Measurements from ENCODE around the gene SLC17A2. TPM values are rescaled to one million over a fixed set of nuclear protein-coding genes. Genes with fewer than 3 reads are reported as not detected.

SLC17A2 gene
- total and polyA plus RNA-seq, 5 donors from 2014 or later: not detected

DNA sequence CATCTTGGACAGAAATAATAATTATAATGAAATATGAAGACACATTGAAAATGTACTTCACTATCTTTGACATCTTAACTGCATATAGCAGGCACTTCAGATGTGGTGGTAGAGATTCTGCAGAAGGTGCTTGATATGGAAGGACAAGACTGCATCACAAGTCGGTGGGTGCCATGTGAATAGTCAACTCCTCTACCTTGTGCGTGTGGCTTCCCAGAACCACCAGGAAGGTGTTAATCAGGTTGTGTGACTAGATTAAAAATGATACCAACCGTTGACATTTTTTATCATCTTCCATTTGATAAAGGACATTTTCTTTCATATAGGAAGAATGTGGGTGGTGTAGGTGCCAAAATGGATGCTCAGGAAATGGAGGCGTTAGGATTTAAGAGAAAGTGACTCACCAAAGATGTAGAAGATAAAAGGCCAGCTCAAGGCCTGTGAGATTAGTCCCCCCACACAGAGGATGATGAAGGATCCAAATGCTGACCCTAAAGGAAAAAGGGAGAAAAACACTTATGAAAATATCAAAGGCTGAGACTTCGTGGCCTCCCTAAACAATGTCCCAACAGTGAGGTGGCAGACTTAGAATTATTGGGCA is 12.3 kb downstream of the SLC17A2 start:
- H3K4me1 ChIP-seq (ENCODE audit: control insufficient read depth, insufficient read depth, low read length, poor library complexity, severe bottlenecking): no peaks in the 10 kb centered on the region
- no peak overlapping the region for H3K27ac ChIP-seq (ENCODE audit: insufficient read depth, low read length, poor library complexity, severe bottlenecking)
- H3K27ac Mint-ChIP-seq: no peak overlapping the region
- no peaks in the 10 kb centered on the region for H3K36me3 ChIP-seq (ENCODE audit: control insufficient read depth, insufficient read depth, low read length)
- H3K27me3 ChIP-seq (ENCODE audit: control insufficient read depth, insufficient read depth, low read length): peaks cover 12% of the 10 kb centered on the region
- no peak overlapping the region for H3K4me3 Mint-ChIP-seq
- H3K9me3 ChIP-seq (ENCODE audit: control insufficient read depth in 2 of 2, low read length in 2 of 2): no peaks in the 10 kb centered on the region
- H3K27me3 Mint-ChIP-seq: peaks cover 35% of the 10 kb centered on the region
- no peaks in the 10 kb centered on the region for H3K4me1 Mint-ChIP-seq
- ATAC-seq (ENCODE audit: low read depth in 2 of 2) (no peak), DNase-seq (no peak)
- peaks cover 0 to 2% (median 0%) of the 10 kb centered on the region in 7 donors for H3K9me3 Mint-ChIP-seq
- H3K4me3 ChIP-seq (ENCODE audit: low read depth, low read length): no peak overlapping the region
- H3K36me3 Mint-ChIP-seq: no peaks in the 10 kb centered on the region

DNA sequence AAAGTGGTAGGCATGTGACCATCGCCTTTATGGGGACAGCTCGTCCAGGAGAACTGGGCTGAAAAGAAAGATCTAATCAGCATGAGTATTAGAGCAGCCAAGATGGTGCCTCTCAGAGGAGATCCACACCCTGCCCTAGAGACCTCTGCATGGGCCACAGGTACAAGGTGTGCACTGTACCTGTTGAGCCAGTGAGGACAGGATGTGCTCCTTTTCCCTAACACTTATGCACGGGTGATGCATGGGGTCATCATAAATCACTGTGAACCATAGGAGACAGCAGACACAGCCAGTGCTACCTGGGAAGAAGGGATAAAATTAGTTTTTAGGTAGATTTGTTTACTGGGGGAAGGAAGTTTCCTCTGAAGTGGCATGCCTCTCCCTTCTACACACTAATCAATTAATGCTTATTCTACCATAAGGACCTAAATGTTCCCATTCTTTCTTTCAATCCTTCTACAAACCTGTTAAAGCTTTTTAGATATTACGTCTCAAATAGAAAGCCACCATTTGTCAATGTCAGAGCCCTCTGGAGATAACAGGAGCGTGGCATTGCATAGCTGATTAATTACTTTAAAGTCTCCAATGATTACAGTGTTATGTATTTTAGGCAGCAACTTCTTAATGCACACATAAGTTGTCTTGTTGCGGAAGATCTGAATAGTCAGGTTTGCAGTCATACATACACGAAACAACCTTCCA is 13.6 kb downstream of the SLC17A2 start:
- no peaks in the 10 kb centered on the region for H3K4me1 Mint-ChIP-seq
- H3K36me3 Mint-ChIP-seq: no peaks in the 10 kb centered on the region
- H3K27me3 ChIP-seq (ENCODE audit: control insufficient read depth, insufficient read depth, low read length): peaks cover 10% of the 10 kb centered on the region
- H3K27me3 Mint-ChIP-seq: peaks cover 26% of the 10 kb centered on the region
- no peaks in the 10 kb centered on the region for H3K36me3 ChIP-seq (ENCODE audit: control insufficient read depth, insufficient read depth, low read length)
- no peaks in the 10 kb centered on the region for H3K9me3 ChIP-seq (ENCODE audit: control insufficient read depth in 2 of 2, low read length in 2 of 2)
- no peak overlapping the region for H3K4me3 ChIP-seq (ENCODE audit: low read depth, low read length)
- no peak for DNase-seq
- H3K9me3 Mint-ChIP-seq: peaks cover 0 to 2% (median 0%) of the 10 kb centered on the region in 7 donors
- no peak overlapping the region for H3K27ac ChIP-seq (ENCODE audit: insufficient read depth, low read length, poor library complexity, severe bottlenecking)
- no peaks in the 10 kb centered on the region for H3K4me1 ChIP-seq (ENCODE audit: control insufficient read depth, insufficient read depth, low read length, poor library complexity, severe bottlenecking)
- no peak overlapping the region for H3K27ac Mint-ChIP-seq
- no peak for ATAC-seq (ENCODE audit: low read depth in 2 of 2)
- no peak overlapping the region for H3K4me3 Mint-ChIP-seq

DNA sequence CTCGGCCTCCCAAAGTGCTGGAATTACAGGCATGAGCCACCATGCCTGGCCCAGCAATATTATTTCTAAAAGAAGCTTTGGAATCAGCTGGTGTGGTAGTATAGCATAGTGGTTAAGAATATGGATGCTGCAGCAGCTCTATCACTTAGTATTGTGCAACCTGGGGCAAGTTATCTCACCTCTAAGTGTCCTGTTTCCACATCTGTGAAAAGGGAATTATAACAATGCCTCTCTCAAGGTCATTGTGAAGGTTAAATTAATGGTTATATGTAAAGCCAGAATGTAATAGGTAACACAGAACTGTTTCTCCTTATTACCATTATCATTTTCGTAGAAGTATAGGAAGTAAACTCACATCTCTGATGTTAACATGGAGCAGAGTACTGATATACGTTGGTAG is 14.2 kb downstream of the SLC17A2 start:
- Histone ChIP-seq H3K27me3 (ENCODE audit: control insufficient read depth, insufficient read depth, low read length) (peaks cover 10% of the 10 kb centered on the region), H3K9me3 (ENCODE audit: control insufficient read depth in 2 of 2, low read length in 2 of 2) (no peaks in the 10 kb centered on the region), H3K36me3 (ENCODE audit: control insufficient read depth, insufficient read depth, low read length) (no peaks in the 10 kb centered on the region), H3K27ac (ENCODE audit: insufficient read depth, low read length, poor library complexity, severe bottlenecking) (no peak overlapping the region), H3K4me1 (ENCODE audit: control insufficient read depth, insufficient read depth, low read length, poor library complexity, severe bottlenecking) (no peaks in the 10 kb centered on the region), H3K4me3 (ENCODE audit: low read depth, low read length) (no peak overlapping the region)
- H3K4me1 Mint-ChIP-seq: no peaks in the 10 kb centered on the region
- H3K36me3 Mint-ChIP-seq: no peaks in the 10 kb centered on the region
- H3K27me3 Mint-ChIP-seq: peaks cover 23% of the 10 kb centered on the region
- H3K4me3 Mint-ChIP-seq: no peak overlapping the region
- H3K27ac Mint-ChIP-seq: no peak overlapping the region
- no peak for ATAC-seq (ENCODE audit: low read depth in 2 of 2)
- H3K9me3 Mint-ChIP-seq: peaks cover 0 to 2% (median 0%) of the 10 kb centered on the region in 7 donors
- DNase-seq: no peak

DNA sequence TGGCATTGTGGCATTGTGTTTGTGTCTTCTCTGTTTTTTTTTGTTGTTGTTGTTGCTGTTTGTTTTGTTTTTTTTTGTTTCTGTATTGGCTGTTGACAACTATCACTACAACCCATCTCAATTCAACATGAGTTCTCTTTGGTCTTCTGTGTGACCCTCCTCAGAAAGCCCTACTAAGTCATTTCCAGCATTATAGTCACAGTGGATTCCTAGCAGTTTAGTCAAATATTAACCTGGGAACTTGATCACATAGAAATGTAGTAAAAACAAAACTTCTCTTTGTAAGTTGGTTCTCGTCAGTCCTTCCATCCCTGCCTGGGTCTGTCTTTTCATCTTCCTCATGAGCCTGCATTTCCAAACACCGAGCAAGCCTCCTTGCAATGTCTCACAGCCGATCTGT is 16.8 kb downstream of the SLC17A2 start:
- peaks cover 19% of the 10 kb centered on the region for H3K27me3 Mint-ChIP-seq
- H3K27ac ChIP-seq (ENCODE audit: insufficient read depth, low read length, poor library complexity, severe bottlenecking): no peak overlapping the region
- no peak overlapping the region for H3K27ac Mint-ChIP-seq
- H3K36me3 ChIP-seq (ENCODE audit: control insufficient read depth, insufficient read depth, low read length): no peaks in the 10 kb centered on the region
- H3K9me3 ChIP-seq (ENCODE audit: control insufficient read depth in 2 of 2, low read length in 2 of 2): no peaks in the 10 kb centered on the region
- no peak for DNase-seq
- peaks cover 10% of the 10 kb centered on the region for H3K27me3 ChIP-seq (ENCODE audit: control insufficient read depth, insufficient read depth, low read length)
- no peak overlapping the region for H3K4me3 ChIP-seq (ENCODE audit: low read depth, low read length)
- no peak overlapping the region for H3K4me3 Mint-ChIP-seq
- ATAC-seq (ENCODE audit: low read depth in 2 of 2): no peak
- no peaks in the 10 kb centered on the region for H3K4me1 Mint-ChIP-seq
- H3K9me3 Mint-ChIP-seq: peaks cover 0 to 2% (median 0%) of the 10 kb centered on the region in 7 donors
- H3K4me1 ChIP-seq (ENCODE audit: control insufficient read depth, insufficient read depth, low read length, poor library complexity, severe bottlenecking): no peaks in the 10 kb centered on the region
- no peaks in the 10 kb centered on the region for H3K36me3 Mint-ChIP-seq

DNA sequence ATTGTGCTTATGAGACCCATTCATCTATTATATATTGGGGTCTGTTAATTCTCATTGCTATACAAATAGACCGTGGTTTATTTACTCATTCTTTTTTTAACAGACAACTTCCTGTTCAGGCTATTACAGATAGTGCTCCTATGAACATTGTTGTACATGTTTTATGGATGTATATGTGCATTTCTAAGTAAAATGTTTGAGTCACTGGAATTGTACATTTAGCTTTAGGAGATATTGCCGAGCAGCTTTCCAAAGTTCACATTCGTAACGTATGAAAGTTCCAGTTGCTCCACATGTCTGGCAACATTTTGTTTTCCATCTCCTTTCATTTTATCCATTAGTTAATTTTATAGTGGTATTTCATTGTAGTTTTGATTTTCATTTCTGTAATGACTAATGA is 19.1 kb downstream of the SLC17A2 start:
- ATAC-seq (ENCODE audit: low read depth in 2 of 2) (no peak), DNase-seq (no peak)
- Mint-ChIP-seq H3K4me1 (no peaks in the 10 kb centered on the region), H3K27me3 (peaks cover 29% of the 10 kb centered on the region), H3K36me3 (no peaks in the 10 kb centered on the region), H3K27ac (no peak overlapping the region), H3K4me3 (no peak overlapping the region), H3K9me3 (peaks cover 0 to 1% (median 0%) of the 10 kb centered on the region in 7 donors)
- Histone ChIP-seq H3K36me3 (ENCODE audit: control insufficient read depth, insufficient read depth, low read length) (no peaks in the 10 kb centered on the region), H3K27me3 (ENCODE audit: control insufficient read depth, insufficient read depth, low read length) (peaks cover 17% of the 10 kb centered on the region), H3K4me1 (ENCODE audit: control insufficient read depth, insufficient read depth, low read length, poor library complexity, severe bottlenecking) (no peaks in the 10 kb centered on the region), H3K27ac (ENCODE audit: insufficient read depth, low read length, poor library complexity, severe bottlenecking) (no peak overlapping the region), H3K9me3 (ENCODE audit: control insufficient read depth in 2 of 2, low read length in 2 of 2) (no peaks in the 10 kb centered on the region), H3K4me3 (ENCODE audit: low read depth, low read length) (no peak overlapping the region)

DNA sequence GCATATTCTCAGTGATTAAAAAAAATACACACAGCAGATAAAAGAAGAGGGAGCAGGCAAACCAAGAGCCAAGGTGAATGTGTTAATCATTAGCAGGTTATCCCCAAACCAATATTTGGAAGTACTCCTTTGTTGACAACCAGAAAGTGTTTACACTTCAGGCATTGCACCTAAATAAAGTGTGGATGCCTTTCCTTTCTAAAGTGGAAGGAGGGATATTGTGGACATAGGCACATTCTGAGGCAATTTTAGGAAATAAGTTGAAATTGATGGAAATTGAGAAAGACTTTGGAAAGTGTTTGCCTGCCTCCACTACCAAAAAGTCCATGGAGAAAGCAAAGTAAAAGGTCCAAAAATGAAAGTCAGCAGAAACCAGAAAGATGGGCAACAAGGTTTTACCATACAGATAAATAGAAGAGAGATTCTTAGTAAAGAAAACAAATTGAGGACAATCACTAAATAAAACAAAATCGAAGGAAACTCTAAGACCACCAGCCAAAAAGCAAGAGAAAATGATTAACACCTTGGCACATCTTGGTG is 22.9 kb downstream of the SLC17A2 start:
- peaks cover 0 to 6% (median 0%) of the 10 kb centered on the region in 4 donors for H3K4me1 Mint-ChIP-seq
- peaks cover 43% of the 10 kb centered on the region for H3K27me3 Mint-ChIP-seq
- H3K36me3 Mint-ChIP-seq: no peaks in the 10 kb centered on the region
- Histone ChIP-seq H3K27ac (ENCODE audit: insufficient read depth, low read length, poor library complexity, severe bottlenecking) (no peak overlapping the region), H3K4me3 (ENCODE audit: low read depth, low read length) (no peak overlapping the region), H3K9me3 (ENCODE audit: control insufficient read depth in 2 of 2, low read length in 2 of 2) (no peaks in the 10 kb centered on the region), H3K27me3 (ENCODE audit: control insufficient read depth, insufficient read depth, low read length) (peaks cover 9% of the 10 kb centered on the region), H3K4me1 (ENCODE audit: control insufficient read depth, insufficient read depth, low read length, poor library complexity, severe bottlenecking) (no peaks in the 10 kb centered on the region), H3K36me3 (ENCODE audit: control insufficient read depth, insufficient read depth, low read length) (no peaks in the 10 kb centered on the region)
- no peak overlapping the region for H3K27ac Mint-ChIP-seq
- no peaks in the 10 kb centered on the region for H3K9me3 Mint-ChIP-seq
- H3K4me3 Mint-ChIP-seq: no peak overlapping the region
- DNase-seq (no peak), ATAC-seq (ENCODE audit: low read depth in 2 of 2) (no peak)

DNA sequence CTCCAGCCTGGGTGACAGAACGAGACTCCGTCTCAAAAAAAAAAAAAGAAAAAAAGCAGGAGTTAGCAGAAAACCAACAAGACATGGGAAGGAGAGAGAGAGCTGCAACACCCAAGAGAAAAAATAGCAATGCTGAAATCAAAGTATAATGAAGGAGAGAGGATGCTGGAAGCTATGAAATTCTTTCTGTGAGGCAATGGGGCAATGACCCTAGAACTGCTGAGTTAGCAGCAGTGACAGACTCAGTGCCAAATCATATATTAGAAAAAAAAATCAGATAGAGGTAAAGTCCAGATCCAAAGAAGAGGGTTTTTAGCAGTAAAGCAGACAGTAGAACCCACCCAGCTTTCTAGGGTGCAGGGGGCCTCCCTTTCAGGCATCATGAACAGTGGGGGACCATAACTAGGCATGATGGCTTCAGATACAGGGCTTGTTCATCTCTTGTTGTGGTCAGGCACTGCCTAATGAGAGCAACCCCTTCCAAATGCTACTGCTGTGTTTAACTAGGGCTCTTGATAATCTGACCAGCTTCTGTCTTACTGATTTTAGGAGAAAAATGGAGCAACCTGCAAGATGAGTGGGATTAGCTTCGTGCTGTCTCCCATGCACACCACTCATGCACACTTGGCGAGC is 26.9 kb downstream of the SLC17A2 start:
- DNase-seq: no peak
- Mint-ChIP-seq H3K27ac (no peak overlapping the region), H3K9me3 (no peaks in the 10 kb centered on the region), H3K27me3 (peaks cover 39% of the 10 kb centered on the region), H3K36me3 (no peaks in the 10 kb centered on the region), H3K4me1 (peaks cover 0 to 12% (median 2%) of the 10 kb centered on the region in 4 donors), H3K4me3 (no peak overlapping the region)
- no peaks in the 10 kb centered on the region for H3K4me1 ChIP-seq (ENCODE audit: control insufficient read depth, insufficient read depth, low read length, poor library complexity, severe bottlenecking)
- no peak overlapping the region for H3K27ac ChIP-seq (ENCODE audit: insufficient read depth, low read length, poor library complexity, severe bottlenecking)
- no peak overlapping the region for H3K4me3 ChIP-seq (ENCODE audit: low read depth, low read length)
- no peaks in the 10 kb centered on the region for H3K36me3 ChIP-seq (ENCODE audit: control insufficient read depth, insufficient read depth, low read length)
- ATAC-seq (ENCODE audit: low read depth in 2 of 2): no peak
- peaks cover 12% of the 10 kb centered on the region for H3K27me3 ChIP-seq (ENCODE audit: control insufficient read depth, insufficient read depth, low read length)
- no peaks in the 10 kb centered on the region for H3K9me3 ChIP-seq (ENCODE audit: control insufficient read depth in 2 of 2, low read length in 2 of 2)

Measured in CD4-positive, CD25-positive, alpha-beta regulatory T cell (primary cell).